ENCODE measurements around the gene SHC4. TPM values are rescaled to one million over a fixed set of nuclear protein-coding genes. Genes with fewer than 3 reads are reported as not detected.

Gene SHC4
- total RNA-seq, 2 experiments from 2014 or later, result 0.21 to 0.25 TPM

- intact Hi-C loops (cut with micrococcal nuclease), result loop anchor here (1.0 to 10.0 kb wide), 6 partner anchors 20 to 1168 kb away; partner anchors contain the start of gene EID1
- Mint-ChIP-seq H3K27ac (no peak overlapping the region), H3K9me3 (no peaks in the 10 kb centered on the region), H3K27me3 (ENCODE audit: low read depth) (peaks cover 49% of the 10 kb centered on the region), H3K36me3 (ENCODE audit: low read depth) (no peaks in the 10 kb centered on the region), H3K4me3 (no peak overlapping the region), H3K4me1 (ENCODE audit: low read depth) (peaks cover 31% of the 10 kb centered on the region)
- peak; percentile 48 for DNase-seq
- CTCF ChIA-PET, result interaction anchor here (0.6 to 5.3 kb wide), 4 partner anchors 8 to 117 kb away, joined by 3 to 61 read pairs (median 10); no protein-coding TSS in a partner anchor
These were observed 3.0 kb upstream of the SHC4 start for GRCh38 chr15:48966595-48967301.

GRCh38 chr15:48965972-48966371, 2.3 kb upstream of the SHC4 start:
- no peak overlapping the region for H3K27ac Mint-ChIP-seq
- CTCF ChIA-PET, result interaction anchor here (0.6 to 5.3 kb wide), 7 partner anchors 9 to 1147 kb away, joined by 3 to 61 read pairs (median 3); no protein-coding TSS in a partner anchor
- H3K4me3 Mint-ChIP-seq, result no peak overlapping the region
- H3K4me1 Mint-ChIP-seq (ENCODE audit: low read depth), result peaks cover 31% of the 10 kb centered on the region
- intact Hi-C loops (cut with micrococcal nuclease), result loop anchor here (1.0 to 10.0 kb wide), 6 partner anchors 20 to 1169 kb away; partner anchors contain the start of gene EID1
- H3K36me3 Mint-ChIP-seq (ENCODE audit: low read depth), result no peaks in the 10 kb centered on the region
- peaks cover 55% of the 10 kb centered on the region for H3K27me3 Mint-ChIP-seq (ENCODE audit: low read depth)
- DNase-seq, result peak; percentile 45
- H3K9me3 Mint-ChIP-seq, result no peaks in the 10 kb centered on the region

GRCh38 chr15:48964898-48965297, 1.2 kb upstream of the SHC4 start:
- H3K4me3 Mint-ChIP-seq, result no peak overlapping the region
- intact Hi-C loops (cut with micrococcal nuclease), result loop anchor here (1.0 to 10.0 kb wide), 4 partner anchors 38 to 1170 kb away; partner anchors contain the start of gene CEP152
- CTCF ChIA-PET, result interaction anchor here (1.1 to 5.3 kb wide), 6 partner anchors 10 to 180 kb away, joined by 3 to 61 read pairs (median 4); partner anchors contain the start of gene EID1
- no peak overlapping the region for H3K27ac Mint-ChIP-seq
- peaks cover 31% of the 10 kb centered on the region for H3K4me1 Mint-ChIP-seq (ENCODE audit: low read depth)
- H3K27me3 Mint-ChIP-seq (ENCODE audit: low read depth), result peaks cover 61% of the 10 kb centered on the region
- H3K36me3 Mint-ChIP-seq (ENCODE audit: low read depth), result no peaks in the 10 kb centered on the region
- H3K9me3 Mint-ChIP-seq, result no peaks in the 10 kb centered on the region
- DNase-seq, result no peak

GRCh38 chr15:48962662-48963523, 826 bp downstream of the SHC4 start:
- Mint-ChIP-seq H3K27ac (no peak overlapping the region), H3K9me3 (no peaks in the 10 kb centered on the region), H3K4me1 (ENCODE audit: low read depth) (peaks cover 31% of the 10 kb centered on the region), H3K4me3 (peak overlapping the region; percentile 69), H3K36me3 (ENCODE audit: low read depth) (no peaks in the 10 kb centered on the region), H3K27me3 (ENCODE audit: low read depth) (peaks cover 50% of the 10 kb centered on the region)
- DNase-seq, result peak; percentile 11
- CTCF ChIA-PET, result interaction anchor here (0.9 to 5.3 kb wide), 4 partner anchors 12 to 101 kb away, joined by 3 to 61 read pairs (median 4); partner anchors contain the start of gene EID1
- intact Hi-C loops (cut with micrococcal nuclease), result loop anchor here (10.0 kb wide), 2 partner anchors 608 to 1172 kb away; no protein-coding TSS in a partner anchor

- CTCF ChIA-PET, result no interaction called here
- no peak for DNase-seq
- Mint-ChIP-seq H3K27ac (no peak overlapping the region), H3K4me1 (ENCODE audit: low read depth) (no peaks in the 10 kb centered on the region), H3K9me3 (no peaks in the 10 kb centered on the region), H3K4me3 (no peak overlapping the region), H3K27me3 (ENCODE audit: low read depth) (peaks cover 8% of the 10 kb centered on the region), H3K36me3 (ENCODE audit: low read depth) (no peaks in the 10 kb centered on the region)
- intact Hi-C loops (cut with micrococcal nuclease), result no loop called here
These were observed 7.8 kb downstream of the SHC4 start for GRCh38 chr15:48955967-48956366.

GRCh38 chr15:48955370-48955769, 8.3 kb downstream of the SHC4 start:
- Mint-ChIP-seq H3K4me3 (no peak overlapping the region), H3K36me3 (ENCODE audit: low read depth) (no peaks in the 10 kb centered on the region), H3K4me1 (ENCODE audit: low read depth) (no peaks in the 10 kb centered on the region), H3K9me3 (no peaks in the 10 kb centered on the region), H3K27me3 (ENCODE audit: low read depth) (peaks cover 4% of the 10 kb centered on the region), H3K27ac (no peak overlapping the region)
- CTCF ChIA-PET, result no interaction called here
- intact Hi-C loops (cut with micrococcal nuclease), result no loop called here
- DNase-seq, result no peak

- H3K4me1 Mint-ChIP-seq (ENCODE audit: low read depth), result no peaks in the 10 kb centered on the region
- no peak overlapping the region for H3K4me3 Mint-ChIP-seq
- CTCF ChIA-PET, result no interaction called here
These were observed 9.2 kb downstream of the SHC4 start for GRCh38 chr15:48954538-48954937.

GRCh38 chr15:48946840-48947187, 16.9 kb downstream of the SHC4 start:
- peaks cover 8% of the 10 kb centered on the region for H3K4me1 Mint-ChIP-seq (ENCODE audit: low read depth)
- CTCF ChIA-PET, result interaction anchor here (0.6 kb wide), 1 partner anchor 48 kb away, joined by 5 read pairs; no protein-coding TSS in a partner anchor
- no peaks in the 10 kb centered on the region for H3K9me3 Mint-ChIP-seq

More at GRCh38 chr15:48954538-48954937, 9.2 kb downstream of the SHC4 start:
- Mint-ChIP-seq H3K9me3 (no peaks in the 10 kb centered on the region), H3K27me3 (ENCODE audit: low read depth) (peaks cover 2% of the 10 kb centered on the region), H3K27ac (no peak overlapping the region), H3K36me3 (ENCODE audit: low read depth) (no peaks in the 10 kb centered on the region)
- intact Hi-C loops (cut with micrococcal nuclease), result no loop called here
- DNase-seq, result no peak

GRCh38 chr15:48946074-48946839, 17.5 kb downstream of the SHC4 start:
- H3K27ac Mint-ChIP-seq, result no peak overlapping the region
- no peaks in the 10 kb centered on the region for H3K36me3 Mint-ChIP-seq (ENCODE audit: low read depth)
- CTCF ChIA-PET, result interaction anchor here (1.2 kb wide), 1 partner anchor 30 kb away, joined by 6 read pairs; no protein-coding TSS in a partner anchor
- no peaks in the 10 kb centered on the region for H3K9me3 Mint-ChIP-seq
- intact Hi-C loops (cut with micrococcal nuclease), result loop anchor here (1.0 kb wide), 1 partner anchor 20 kb away; no protein-coding TSS in a partner anchor
- peaks cover 8% of the 10 kb centered on the region for H3K4me1 Mint-ChIP-seq (ENCODE audit: low read depth)
- no peak overlapping the region for H3K4me3 Mint-ChIP-seq
- no peak for DNase-seq
- H3K27me3 Mint-ChIP-seq (ENCODE audit: low read depth), result peaks cover 7% of the 10 kb centered on the region

More at GRCh38 chr15:48946840-48947187, 16.9 kb downstream of the SHC4 start:
- H3K36me3 Mint-ChIP-seq (ENCODE audit: low read depth), result no peaks in the 10 kb centered on the region
- intact Hi-C loops (cut with micrococcal nuclease), result loop anchor here (1.0 kb wide), 1 partner anchor 19 kb away; no protein-coding TSS in a partner anchor
- no peak overlapping the region for H3K4me3 Mint-ChIP-seq
- peaks cover 6% of the 10 kb centered on the region for H3K27me3 Mint-ChIP-seq (ENCODE audit: low read depth)
- H3K27ac Mint-ChIP-seq, result no peak overlapping the region
- DNase-seq, result no peak

- Mint-ChIP-seq H3K9me3 (no peaks in the 10 kb centered on the region), H3K4me3 (no peak overlapping the region), H3K36me3 (ENCODE audit: low read depth) (no peaks in the 10 kb centered on the region), H3K4me1 (ENCODE audit: low read depth) (peaks cover 8% of the 10 kb centered on the region), H3K27me3 (ENCODE audit: low read depth) (peaks cover 14% of the 10 kb centered on the region), H3K27ac (no peak overlapping the region)
- no peak for DNase-seq
- CTCF ChIA-PET, result interaction anchor here (0.6 to 1.2 kb wide), 2 partner anchors 30 to 1200 kb away, joined by 3 to 6 read pairs; no protein-coding TSS in a partner anchor
- intact Hi-C loops (cut with micrococcal nuclease), result loop anchor here (2.0 kb wide), 1 partner anchor 17 kb away; no protein-coding TSS in a partner anchor
These were observed 18.3 kb downstream of the SHC4 start for GRCh38 chr15:48945386-48945785.

GRCh38 chr15:48941904-48942303, 21.8 kb downstream of the SHC4 start:
- intact Hi-C loops (cut with micrococcal nuclease), result no loop called here
- Mint-ChIP-seq H3K9me3 (no peaks in the 10 kb centered on the region), H3K27ac (no peak overlapping the region), H3K4me1 (ENCODE audit: low read depth) (peaks cover 8% of the 10 kb centered on the region), H3K27me3 (ENCODE audit: low read depth) (peaks cover 18% of the 10 kb centered on the region), H3K36me3 (ENCODE audit: low read depth) (no peaks in the 10 kb centered on the region), H3K4me3 (no peak overlapping the region)
- CTCF ChIA-PET, result no interaction called here
- DNase-seq, result no peak

All from activated naive CD4-positive, alpha-beta T cell treated with anti-CD3 and anti-CD28 coated beads for 36 hours (primary cell).